PC-9 (cell line): ENCODE measurements around the gene SRP9. TPM values are rescaled to one million over a fixed set of nuclear protein-coding genes. Genes with fewer than 3 reads are reported as not detected.

Experiments used
- BruUV-seq: library from RNA; stranded (reverse); fragments of 400-500 nt; replicated peaks from 2 replicates; lab custom pipeline; 2021; lab: Mats Ljungman, UMichigan
- CTCF ChIA-PET: fragments of 300-600 bp; sonication (Branson Sonifier 250); formaldehyde crosslinking; loops from one replicate; lab custom pipeline; 2022; ENCODE audit warnings: antibody characterized with exemption; lab: Charles Lee
- POLR2A ChIA-PET: fragments of 300-600 bp; sonication (Branson Sonifier 250); formaldehyde crosslinking; loops from one replicate; lab custom pipeline; 2022; ENCODE audit warnings: antibody characterized with exemption; ENCODE audit not compliant: unreplicated experiment; lab: Charles Lee
- DNase-seq, 2 experiments: peaks; one replicate each; pipeline versions ENCODE4 v3.0.0 to v3.0.0-alpha.2; 2015 to 2022; ENCODE audit warnings: mixed read lengths in 1 of 2
- H2AFZ ChIP-seq: fragments of 200-600 bp; sonication (generic); 2 replicates; pipeline ENCODE4 v1.8.1; 2017; ENCODE audit warnings: antibody characterized with exemption
- H3F3A ChIP-seq: fragments of 200-600 bp; sonication (generic); 2 replicates; pipeline ENCODE4 v1.8.1; 2017; ENCODE audit warnings: antibody characterized with exemption, mild to moderate bottlenecking, low read depth; ENCODE audit not compliant: insufficient read depth
- H3K27ac ChIP-seq: fragments of 200-600 bp; sonication (generic); 2 replicates; pipeline ENCODE4 v1.6.1; 2016; ENCODE audit warnings: mixed run types
- H3K27me3 ChIP-seq: fragments of 200-600 bp; sonication (generic); 2 replicates; pipeline ENCODE4 v1.6.1; 2016; ENCODE audit warnings: low read depth, mixed run types; ENCODE audit not compliant: insufficient read depth
- H3K36me3 ChIP-seq: fragments of 200-600 bp; sonication (generic); 2 replicates; pipeline ENCODE4 v1.6.1; 2016; ENCODE audit warnings: low read depth, mixed run types
- H3K4me1 ChIP-seq: fragments of 200-600 bp; sonication (generic); replicated peaks from 2 replicates; pipeline ENCODE4 v1.6.1; 2016; ENCODE audit warnings: mixed run types; ENCODE audit not compliant: insufficient read depth
- H3K4me2 ChIP-seq: fragments of 200-600 bp; sonication (generic); 2 replicates; pipeline ENCODE4 v1.6.1; 2017; ENCODE audit warnings: mixed run types
- H3K4me3 ChIP-seq: fragments of 200-600 bp; sonication (generic); 2 replicates; pipeline ENCODE4 v1.6.1; 2016; ENCODE audit warnings: mixed run types
- H3K79me2 ChIP-seq: fragments of 200-600 bp; sonication (generic); 2 replicates; pipeline ENCODE4 v1.6.1; 2017; ENCODE audit warnings: low read depth, mixed run types
- H3K9me2 ChIP-seq: fragments of 200-600 bp; sonication (generic); 2 replicates; pipeline ENCODE4 v1.8.1; 2017; ENCODE audit warnings: mild to moderate bottlenecking; ENCODE audit not compliant: insufficient read depth
- H3K9me3 ChIP-seq: fragments of 200-600 bp; sonication (generic); 2 replicates; pipeline ENCODE4 v1.8.1; 2016; ENCODE audit warnings: low read depth; ENCODE audit not compliant: insufficient read depth
- H4K20me1 ChIP-seq: fragments of 200-600 bp; sonication (generic); 2 replicates; pipeline ENCODE4 v1.8.1; 2017; ENCODE audit not compliant: insufficient read depth
- CTCF ChIP-seq: fragments of 200-600 bp; sonication (generic); conservative IDR thresholded peaks from 2 replicates; pipeline ENCODE4 v1.6.1; 2017; ENCODE audit warnings: mixed run types, antibody characterized with exemption, mild to moderate bottlenecking, moderate library complexity
- EZH2 ChIP-seq: fragments of 200-600 bp; sonication (generic); IDR thresholded peaks from 2 replicates; pipeline ENCODE4 v1.8.0; 2017; ENCODE audit warnings: antibody characterized with exemption, low read depth
- intact Hi-C: fragments of 100-400 bp; cut with micrococcal nuclease; formaldehyde crosslinking; loops from one replicate; pipeline ENCODE4 v1.10.0; 2022; ENCODE audit not compliant: unreplicated experiment
- total RNA-seq: library from RNA; stranded (reverse); gene quantifications from 2 replicates; pipeline ENCODE4 v1.2.3, GENCODE V29; 2021

The SRP9 gene
- total RNA-seq, 1 experiment from 2014 or later: 406 TPM

GRCh38 chr1:225763716-225764548 is 13.7 kb upstream of the SRP9 start:
- ChIA-PET POLR2A (interaction anchor here (0.7 kb wide), 1 partner anchor 213 kb away, joined by 4 read pairs; no protein-coding TSS in a partner anchor), CTCF (no interaction called here)
- no peak for TF ChIP-seq CTCF
- intact Hi-C loops: no loop called here
- Histone ChIP-seq H3K4me1 (peaks cover 40% of the 10 kb centered on the region), H4K20me1 (no peaks in the 10 kb centered on the region), H3K27me3 (no peaks in the 10 kb centered on the region), H3K9me2 (no peaks in the 10 kb centered on the region), H3K27ac (no peak overlapping the region), H3K79me2 (no peaks in the 10 kb centered on the region), H3K4me3 (no peak overlapping the region), H3K9me3 (no peaks in the 10 kb centered on the region), H3F3A (peaks cover 34% of the 10 kb centered on the region), H3K4me2 (no peak overlapping the region), H2AFZ (no peak overlapping the region), H3K36me3 (no peaks in the 10 kb centered on the region)
- BruUV-seq: no TSS peak
- DNase-seq: no peak

- Histone ChIP-seq H2AFZ (no peak overlapping the region), H3K79me2 (no peaks in the 10 kb centered on the region), H3K9me3 (no peaks in the 10 kb centered on the region), H4K20me1 (no peaks in the 10 kb centered on the region), H3K4me2 (peak overlapping the region; percentile 63; the same call in 1 of the 2 replicates), H3K36me3 (no peaks in the 10 kb centered on the region), H3K4me1 (peaks cover 51% of the 10 kb centered on the region), H3K4me3 (no peak overlapping the region), H3K27ac (peak overlapping the region; percentile 54), H3K9me2 (no peaks in the 10 kb centered on the region), H3K27me3 (no peaks in the 10 kb centered on the region), H3F3A (peaks cover 42% of the 10 kb centered on the region)
- TF ChIP-seq CTCF (no peak), EZH2 (no peak)
- CTCF ChIA-PET: no interaction called here
- POLR2A ChIA-PET: interaction anchor here (0.6 kb wide), 1 partner anchor 11 kb away, joined by 5 read pairs; no protein-coding TSS in a partner anchor
- no TSS peak for BruUV-seq
- intact Hi-C loops: no loop called here
- peak in 1 of 2 experiments; percentile 77 for DNase-seq
These were observed 11.5 kb upstream of the SRP9 start for GRCh38 chr1:225765982-225766674.

- no TSS peak for BruUV-seq
- no peak for TF ChIP-seq CTCF
- no peak for TF ChIP-seq EZH2
- Histone ChIP-seq H3K9me2 (no peaks in the 10 kb centered on the region), H3K4me1 (peaks cover 57% of the 10 kb centered on the region), H3K36me3 (no peaks in the 10 kb centered on the region), H3K27me3 (no peaks in the 10 kb centered on the region), H3K4me2 (peak overlapping the region; percentile 63), H3K9me3 (no peaks in the 10 kb centered on the region), H3K27ac (peak overlapping the region; percentile 54), H3K4me3 (no peak overlapping the region), H2AFZ (peak overlapping the region; percentile 9; the same call in 1 of the 2 replicates), H3F3A (peaks cover 52% of the 10 kb centered on the region), H4K20me1 (no peaks in the 10 kb centered on the region), H3K79me2 (no peaks in the 10 kb centered on the region)
- intact Hi-C loops: no loop called here
- ChIA-PET POLR2A (interaction anchor here (0.6 to 0.7 kb wide), 3 partner anchors 10 to 112 kb away, joined by 4 to 7 read pairs (median 5); no protein-coding TSS in a partner anchor), CTCF (no interaction called here)
- DNase-seq: peak in 1 of 2 experiments; percentile 53
These were observed 10.5 kb upstream of the SRP9 start for GRCh38 chr1:225766967-225767633.
